T47D (cell line): ENCODE results near the gene CS.
"Not testable (repeated sequence)": the region's sequence is repeated elsewhere in the genome, so short reads cannot be mapped to it uniquely, and the experiment has no call there.

Experiments
- DNase-seq, 2 experiments: peaks; one replicate each; pipeline versions ENCODE4 v3.0.0 to v3.0.0-alpha.2; 2011 to 2012; ENCODE audit warnings: low read depth in 1 of 2, low spot score in 1 of 2
- JUND ChIP-seq: IDR thresholded peaks from 2 replicates; pipeline ENCODE4 v1.6.1; 2012; ENCODE audit warnings: low read depth
- in situ Hi-C: cut with HindIII; loops from 2 replicates; pipeline ENCODE4 v1.10.0; 2016; ENCODE audit warnings: low sequenced_read_pairs, low pct_unique_long_range_greater_than_20kb

CS gene

DNA sequence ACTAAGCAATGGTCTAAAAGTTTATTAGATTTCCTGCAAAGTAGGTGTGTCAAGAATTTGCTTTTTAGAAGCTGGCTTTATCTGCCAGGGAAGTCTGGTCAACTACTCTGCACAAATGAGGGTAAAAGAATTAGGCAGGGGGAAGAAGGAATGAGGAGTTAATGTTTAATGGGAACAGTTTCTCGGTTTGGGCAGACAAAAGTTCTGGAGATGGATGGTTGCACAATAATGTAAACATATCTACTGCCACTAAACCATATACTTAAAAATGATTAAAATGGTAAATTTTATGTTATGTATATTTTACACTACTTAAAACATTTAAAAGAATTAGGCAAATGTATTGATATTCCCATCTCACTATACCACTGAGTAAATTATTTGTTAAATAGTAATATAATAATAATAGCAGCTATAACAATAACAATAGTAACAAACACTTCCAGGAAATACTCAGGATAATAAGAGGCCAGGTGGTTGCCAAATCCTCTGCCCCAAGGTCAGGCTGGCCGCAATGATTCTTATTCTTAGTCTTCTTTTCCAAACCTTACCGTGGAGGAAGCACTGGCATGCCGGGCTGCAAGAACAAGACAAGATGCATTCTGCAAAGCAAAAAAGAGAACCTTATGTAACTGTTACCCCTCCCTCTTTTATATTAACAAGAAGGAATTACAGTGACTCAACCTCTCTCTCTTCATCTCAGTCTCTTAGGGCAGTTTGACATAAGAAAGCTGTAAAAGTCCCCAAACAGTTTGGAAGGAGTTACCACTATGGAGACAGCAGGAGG, 13.9 kb downstream of the CS start:
- DNase-seq: no peak
- in situ Hi-C loops: no loop called here

DNA sequence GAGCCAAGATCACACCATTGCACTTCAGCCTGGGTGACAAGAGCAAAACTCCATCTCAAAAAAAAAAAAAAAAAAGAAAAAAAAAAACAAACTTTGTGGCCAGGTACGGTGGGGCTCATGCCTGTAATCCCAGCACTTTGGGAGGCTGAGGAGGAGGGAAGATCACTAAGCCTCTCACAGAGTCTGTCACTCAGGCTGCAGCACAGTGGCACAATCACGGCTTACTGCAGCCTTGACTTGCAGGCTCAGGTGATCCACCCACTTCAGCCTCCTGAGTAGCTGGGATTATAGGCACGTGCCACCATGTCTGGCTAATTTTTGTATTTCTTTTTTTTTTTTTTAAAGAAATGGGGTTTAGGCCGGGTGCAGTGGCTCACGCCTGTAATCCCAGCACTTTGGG, 15.9 kb downstream of the CS start:
- DNase-seq, in situ Hi-C loops: not testable (repeated sequence)

More for the DNA sequence above, 13.9 kb downstream of the CS start:
- TF ChIP-seq JUND: no peak

DNA sequence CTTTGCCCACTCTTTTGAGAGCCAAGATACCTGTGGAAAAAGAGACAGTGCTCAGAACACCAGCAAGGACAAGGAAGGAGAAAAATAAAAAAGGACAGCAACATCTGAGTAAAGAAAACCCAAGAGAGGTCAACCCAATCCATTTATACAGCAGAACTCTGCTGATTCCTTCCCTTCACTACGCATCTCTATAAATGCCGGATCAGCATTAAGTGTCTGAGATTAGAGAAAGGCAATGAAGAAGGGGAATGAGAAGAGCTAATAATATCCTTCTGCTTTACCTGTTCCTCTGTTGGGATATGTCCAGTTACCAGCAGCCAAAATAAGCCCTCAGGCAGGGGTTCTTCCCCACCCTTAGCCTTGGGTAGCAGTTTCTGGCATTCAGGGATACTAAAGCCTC, 17.6 kb downstream of the CS start:
- no peak for DNase-seq
- in situ Hi-C loops: no loop called here
- no peak for TF ChIP-seq JUND

DNA sequence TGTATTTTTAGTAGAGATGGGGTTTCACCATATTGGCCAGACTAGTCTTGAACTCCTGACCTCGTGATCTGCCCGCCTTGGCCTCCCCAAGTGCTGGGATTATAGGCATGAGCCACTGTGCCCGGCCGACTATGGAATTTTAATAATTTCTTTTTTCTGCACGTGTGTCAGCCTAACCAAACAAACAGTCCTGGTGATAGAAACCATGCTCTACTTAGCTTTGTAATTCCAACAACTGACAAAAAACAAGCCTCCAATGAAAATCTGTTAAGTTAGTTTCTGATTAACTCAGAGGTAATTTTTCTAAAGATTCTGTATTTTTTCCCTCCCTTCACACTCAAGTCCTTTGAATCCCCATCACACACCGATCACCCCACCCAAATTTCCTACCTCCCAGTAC, 18.1 kb downstream of the CS start:
- TF ChIP-seq JUND: no peak
- in situ Hi-C loops: no loop called here
- DNase-seq: no peak

DNA sequence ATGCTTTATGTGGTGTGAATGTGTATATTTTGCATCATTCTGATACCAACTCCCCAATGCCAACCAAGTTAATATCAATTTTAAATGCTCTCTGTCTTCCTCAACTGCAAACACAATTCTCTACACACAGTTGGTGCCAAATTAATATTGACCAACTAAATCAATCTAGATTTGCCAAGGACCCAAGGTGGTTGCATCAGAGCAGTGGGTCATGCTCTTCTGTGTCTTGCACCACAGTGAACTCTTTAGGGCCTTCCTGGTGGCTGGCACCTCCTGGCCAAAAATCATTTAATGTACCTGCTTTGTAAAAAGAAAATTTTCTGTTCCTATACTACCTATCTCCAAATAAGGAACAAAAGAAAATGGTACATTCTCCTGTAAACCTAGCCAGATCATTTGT, 19.3 kb downstream of the CS start:
- DNase-seq: no peak
- no peak for TF ChIP-seq JUND
- in situ Hi-C loops: no loop called here

DNA sequence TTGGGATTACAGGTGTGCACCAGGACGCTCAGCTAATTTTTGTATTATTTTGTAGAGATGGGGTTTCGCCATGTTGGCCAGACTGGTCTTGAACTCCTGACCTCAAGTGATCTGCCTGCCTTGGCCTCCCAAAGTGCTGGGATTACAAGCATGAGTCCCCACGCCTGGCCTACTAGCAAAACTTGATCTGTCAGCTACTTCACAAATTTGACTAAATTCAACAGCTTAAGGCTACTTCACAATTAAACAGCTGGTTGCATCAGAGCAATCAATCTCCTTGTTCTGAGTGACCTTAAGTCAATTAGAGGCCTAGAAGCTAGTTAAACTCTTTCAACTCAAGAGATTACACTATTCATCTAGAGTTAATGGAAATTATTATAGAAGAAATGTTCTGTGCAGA, 21.2 kb downstream of the CS start:
- in situ Hi-C loops: no loop called here
- no peak for DNase-seq
- TF ChIP-seq JUND: no peak

DNA sequence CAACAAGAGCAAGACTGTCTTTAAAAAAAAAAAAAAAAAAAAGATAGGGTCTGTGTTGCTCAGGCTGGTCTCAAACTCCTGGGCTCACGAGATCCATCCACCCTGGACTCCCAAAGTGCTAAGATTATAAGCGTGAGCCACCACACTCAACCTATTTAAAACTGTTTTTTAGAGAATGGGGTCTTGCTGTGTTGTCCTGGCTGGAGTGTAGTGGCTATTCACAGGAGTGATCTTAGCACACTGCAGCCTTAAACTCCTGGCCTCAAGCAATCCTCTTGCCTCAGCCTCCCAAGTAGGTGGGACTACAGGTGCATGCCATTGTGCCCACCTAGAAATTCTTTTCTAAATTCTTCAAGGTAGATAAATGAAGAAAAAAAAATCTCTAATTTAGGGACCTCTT, 25.8 kb downstream of the CS start:
- no peak for DNase-seq
- TF ChIP-seq JUND: no peak
- in situ Hi-C loops: no loop called here

DNA sequence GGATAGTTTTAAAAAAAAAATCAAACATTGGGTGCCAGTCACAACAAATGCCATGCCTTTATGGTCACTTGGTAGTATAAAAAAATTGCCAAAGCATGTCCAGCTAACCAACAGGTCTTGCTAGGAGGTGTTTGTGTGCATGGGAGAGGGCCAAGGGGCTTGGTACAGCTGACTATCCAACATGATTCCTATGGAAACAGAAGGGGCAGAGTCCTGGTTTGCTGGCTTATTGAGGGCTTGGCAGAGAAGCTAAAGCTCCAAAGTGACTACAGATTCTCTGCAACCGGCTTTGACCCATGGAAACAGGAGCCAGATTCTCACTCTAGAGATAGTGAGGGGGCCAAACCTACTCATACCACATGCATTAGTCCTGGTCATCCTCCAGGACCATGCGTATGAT, 27.7 kb downstream of the CS start:
- DNase-seq, in situ Hi-C loops: not testable (repeated sequence)

DNA sequence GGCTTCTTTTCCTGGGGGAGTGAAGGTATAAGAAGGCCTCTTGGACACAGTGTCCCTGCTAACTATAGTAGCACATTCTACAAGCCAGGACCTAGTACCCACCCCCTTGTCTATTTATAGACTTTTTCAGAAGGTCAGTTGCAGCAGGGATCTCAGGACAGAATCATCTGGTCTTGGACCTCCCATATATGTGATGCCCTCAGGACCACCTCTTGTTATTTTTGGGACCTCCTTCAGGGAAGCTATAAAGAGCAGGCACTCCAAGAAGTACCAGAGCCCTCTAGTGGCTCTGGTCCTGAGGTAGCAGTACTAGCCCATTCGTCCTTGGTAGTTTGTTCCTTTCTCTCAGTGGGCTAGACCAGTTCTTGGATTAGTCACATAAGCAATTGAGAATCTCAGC, 29.1 kb downstream of the CS start:
- no peak for TF ChIP-seq JUND
- peak; percentile 51 to 53 for DNase-seq
- in situ Hi-C loops: no loop called here

DNA sequence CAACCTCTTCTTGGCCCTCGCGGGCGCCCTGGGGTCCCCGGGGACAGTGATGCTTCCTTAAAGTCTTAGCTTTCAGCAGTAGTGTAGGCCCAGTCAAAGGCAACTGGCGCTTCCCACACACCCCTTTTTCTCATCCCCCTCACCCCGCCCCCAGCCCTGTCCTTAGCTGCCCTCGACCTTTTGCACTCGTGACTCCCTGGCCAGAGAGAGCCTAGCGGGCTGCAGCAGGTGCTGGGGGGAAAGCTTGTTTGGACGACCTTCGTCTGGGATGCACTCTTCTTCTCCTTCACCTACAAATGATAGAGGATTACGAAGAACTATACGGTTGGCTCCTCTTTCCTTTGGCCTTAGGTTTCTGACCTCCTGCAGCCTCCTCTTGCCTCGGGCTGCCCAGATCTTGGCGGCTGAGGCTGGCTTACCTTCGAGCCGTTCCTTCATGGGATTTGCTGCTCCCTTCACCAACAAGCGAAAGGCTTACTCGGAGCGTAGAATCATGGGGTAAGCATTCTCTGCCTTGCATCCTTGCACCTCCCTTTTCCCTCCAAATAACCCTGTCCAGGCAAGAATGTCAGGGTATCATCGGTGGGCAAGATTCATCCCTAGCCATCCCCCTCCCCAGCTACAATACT, 32.6 kb downstream of the CS start:
- DNase-seq: no peak
- no peak for TF ChIP-seq JUND
- in situ Hi-C loops: no loop called here

DNA sequence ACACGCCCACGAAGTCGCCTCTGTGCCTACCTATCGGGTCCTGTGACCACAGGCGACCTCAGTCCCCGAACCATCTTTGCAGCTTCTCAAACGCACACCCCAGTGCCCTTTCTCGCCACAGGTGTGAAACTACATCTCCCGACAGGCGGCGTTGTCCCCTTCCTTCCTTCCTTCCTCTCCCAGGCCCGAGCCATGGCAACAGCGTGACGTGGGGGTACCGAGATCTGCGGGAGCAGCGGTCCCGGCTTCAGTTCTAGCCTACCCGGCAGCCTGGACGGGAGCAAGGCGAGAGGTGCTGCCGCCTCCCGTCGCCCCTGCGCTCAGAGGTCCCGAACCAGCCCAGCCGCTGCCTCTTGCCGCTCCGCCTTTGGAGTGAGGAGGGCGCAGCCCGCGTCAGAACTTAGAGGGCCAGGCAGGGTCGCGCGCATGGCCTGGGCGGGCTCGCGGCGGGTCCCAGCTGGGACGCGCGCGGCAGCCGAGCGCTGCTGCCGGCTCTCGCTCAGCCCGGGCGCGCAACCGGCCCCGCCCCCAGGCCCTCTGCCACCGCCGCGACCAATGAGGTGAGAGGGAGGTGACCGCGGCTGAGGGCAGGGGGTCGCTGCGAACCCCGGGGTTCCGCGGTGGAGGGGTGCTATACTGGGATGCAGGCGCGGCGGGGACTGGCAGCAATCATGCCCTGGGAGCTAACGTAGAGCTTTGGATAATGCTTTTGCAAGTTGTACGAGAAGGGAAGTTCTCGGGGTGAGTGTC, 33.3 kb downstream of the CS start, which contains the start of gene COQ10A:
Gene COQ10A (plus strand): TSS at position 250 of the 750 bp plus-strand sequence. CDS start 177 bp downstream, at position 427.
- in situ Hi-C loops: no loop called here
- TF ChIP-seq JUND: no peak
- peak; percentile 92 to 96 for DNase-seq

DNA sequence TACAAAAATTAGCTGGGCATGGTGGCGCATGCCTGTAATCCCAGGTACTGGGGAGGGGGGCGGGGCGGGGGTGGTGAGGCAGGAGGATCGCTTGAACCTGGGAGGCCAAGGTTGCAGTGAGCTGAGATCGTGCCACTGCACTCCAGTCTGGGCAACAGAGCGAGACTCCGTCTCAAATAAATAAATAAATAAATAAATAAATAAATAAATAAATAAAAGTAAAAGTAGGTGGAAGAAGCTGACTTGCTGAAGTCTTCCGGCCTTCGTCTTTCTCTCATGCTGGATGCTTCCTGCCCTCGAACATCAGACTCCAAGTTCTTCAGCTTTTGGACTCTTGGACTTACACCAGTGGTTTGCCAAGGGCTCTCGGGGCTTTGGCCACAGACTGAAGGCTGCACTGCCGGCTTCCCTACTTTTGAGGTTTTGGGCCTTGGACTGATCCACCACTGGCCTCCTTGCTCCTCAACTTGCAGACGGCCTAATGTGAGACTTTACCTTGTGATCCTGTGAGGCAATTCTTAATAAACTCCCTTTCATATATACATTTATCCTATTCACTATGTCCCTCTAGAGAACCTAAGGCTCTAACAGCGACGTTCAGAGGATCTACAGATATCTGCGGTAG, 34.0 kb downstream of the CS start:
- in situ Hi-C loops, DNase-seq: not testable (repeated sequence)

DNA sequence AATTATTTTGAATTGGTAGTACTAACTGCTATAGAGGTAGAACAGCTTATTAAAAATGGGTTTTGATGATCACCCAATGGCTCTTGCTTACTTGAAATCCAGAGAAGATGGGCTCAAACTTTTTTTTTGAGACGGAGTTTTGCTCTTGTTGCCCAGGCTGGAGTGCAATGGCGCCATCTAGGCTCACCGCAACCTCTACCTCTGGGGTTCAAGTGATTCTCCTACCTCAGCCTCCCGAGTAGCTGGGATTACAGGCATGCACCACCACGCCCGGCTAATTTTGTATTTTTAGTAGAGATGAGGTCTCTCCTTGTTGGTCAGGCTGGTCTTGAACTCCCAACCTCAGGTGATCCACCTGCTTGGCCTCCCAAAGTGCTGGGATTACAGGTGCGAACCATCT, 37.2 kb downstream of the CS start:
- DNase-seq, in situ Hi-C loops: not testable (repeated sequence)
